ENCODE results near the gene BRSK2. TPM values are rescaled to one million over a fixed set of nuclear protein-coding genes. Genes with fewer than 3 reads are reported as not detected.

Gene BRSK2
- total RNA-seq, 2 experiments from 2014 or later, result 0.46 to 0.97 TPM

GRCh38 chr11:1470681-1471611 lies 81.2 kb downstream of the BRSK2 start:
- no peak overlapping the region for H3K27ac Mint-ChIP-seq

GRCh38 chr11:1471736-1472135 lies 82.0 kb downstream of the BRSK2 start:
- Mint-ChIP-seq H3K9me3 (no peaks in the 10 kb centered on the region), H3K27me3 (no peaks in the 10 kb centered on the region), H3K4me3 (no peak overlapping the region), H3K36me3 (peaks cover 1% of the 10 kb centered on the region), H3K27ac (no peak overlapping the region), H3K4me1 (no peaks in the 10 kb centered on the region)
- DNase-seq, result no peak

More at GRCh38 chr11:1470681-1471611, 81.2 kb downstream of the BRSK2 start:
- no peaks in the 10 kb centered on the region for H3K4me1 Mint-ChIP-seq
- H3K36me3 Mint-ChIP-seq, result peaks cover 1% of the 10 kb centered on the region
- H3K9me3 Mint-ChIP-seq, result no peaks in the 10 kb centered on the region
- no peak overlapping the region for H3K4me3 Mint-ChIP-seq
- no peaks in the 10 kb centered on the region for H3K27me3 Mint-ChIP-seq
- no peak for DNase-seq

- H3K36me3 Mint-ChIP-seq, result peaks cover 3% of the 10 kb centered on the region
- no peaks in the 10 kb centered on the region for H3K4me1 Mint-ChIP-seq
- no peak overlapping the region for H3K27ac Mint-ChIP-seq
- H3K27me3 Mint-ChIP-seq, result no peaks in the 10 kb centered on the region
- DNase-seq, result no peak
- no peaks in the 10 kb centered on the region for H3K9me3 Mint-ChIP-seq
- H3K4me3 Mint-ChIP-seq, result no peak overlapping the region
Observed at GRCh38 chr11:1472180-1473005, 82.7 kb downstream of the BRSK2 start.

GRCh38 chr11:1473011-1473628 lies 83.4 kb downstream of the BRSK2 start:
- no peak overlapping the region for H3K27ac Mint-ChIP-seq
- no peaks in the 10 kb centered on the region for H3K4me1 Mint-ChIP-seq
- H3K36me3 Mint-ChIP-seq, result peaks cover 3% of the 10 kb centered on the region
- H3K9me3 Mint-ChIP-seq, result no peaks in the 10 kb centered on the region
- DNase-seq, result no peak
- H3K27me3 Mint-ChIP-seq, result no peaks in the 10 kb centered on the region
- no peak overlapping the region for H3K4me3 Mint-ChIP-seq

- DNase-seq, result no peak
- peaks cover 3% of the 10 kb centered on the region for H3K36me3 Mint-ChIP-seq
Observed at GRCh38 chr11:1473786-1474185, 84.1 kb downstream of the BRSK2 start.

GRCh38 chr11:1475841-1476240 lies 86.1 kb downstream of the BRSK2 start:
- no peak for DNase-seq
- H3K4me1 Mint-ChIP-seq, result no peaks in the 10 kb centered on the region
- H3K4me3 Mint-ChIP-seq, result no peak overlapping the region
- no peaks in the 10 kb centered on the region for H3K27me3 Mint-ChIP-seq
- H3K27ac Mint-ChIP-seq, result no peak overlapping the region
- peaks cover 3% of the 10 kb centered on the region for H3K36me3 Mint-ChIP-seq
- H3K9me3 Mint-ChIP-seq, result no peaks in the 10 kb centered on the region

More at GRCh38 chr11:1473786-1474185, 84.1 kb downstream of the BRSK2 start:
- Mint-ChIP-seq H3K27ac (no peak overlapping the region), H3K27me3 (no peaks in the 10 kb centered on the region), H3K9me3 (no peaks in the 10 kb centered on the region), H3K4me1 (no peaks in the 10 kb centered on the region), H3K4me3 (no peak overlapping the region)

GRCh38 chr11:1476940-1477736 lies 87.4 kb downstream of the BRSK2 start:
- DNase-seq, result no peak
- no peaks in the 10 kb centered on the region for H3K4me1 Mint-ChIP-seq
- no peaks in the 10 kb centered on the region for H3K27me3 Mint-ChIP-seq
- peaks cover 1% of the 10 kb centered on the region for H3K36me3 Mint-ChIP-seq
- no peak overlapping the region for H3K4me3 Mint-ChIP-seq
- no peaks in the 10 kb centered on the region for H3K9me3 Mint-ChIP-seq
- H3K27ac Mint-ChIP-seq, result no peak overlapping the region

- Mint-ChIP-seq H3K27ac (no peak overlapping the region), H3K4me3 (no peak overlapping the region), H3K27me3 (no peaks in the 10 kb centered on the region), H3K4me1 (no peaks in the 10 kb centered on the region), H3K36me3 (peaks cover 1% of the 10 kb centered on the region), H3K9me3 (no peaks in the 10 kb centered on the region)
- no peak for DNase-seq
Observed at GRCh38 chr11:1478011-1478410, 88.3 kb downstream of the BRSK2 start.

GRCh38 chr11:1478544-1478943 lies 88.8 kb downstream of the BRSK2 start:
- Mint-ChIP-seq H3K4me1 (no peaks in the 10 kb centered on the region), H3K27ac (no peak overlapping the region), H3K36me3 (peaks cover 1% of the 10 kb centered on the region), H3K9me3 (no peaks in the 10 kb centered on the region), H3K4me3 (no peak overlapping the region), H3K27me3 (no peaks in the 10 kb centered on the region)
- DNase-seq, result no peak

- H3K9me3 Mint-ChIP-seq, result no peaks in the 10 kb centered on the region
- no peak for DNase-seq
- H3K4me1 Mint-ChIP-seq, result no peaks in the 10 kb centered on the region
- H3K36me3 Mint-ChIP-seq, result peaks cover 1% of the 10 kb centered on the region
- H3K27me3 Mint-ChIP-seq, result no peaks in the 10 kb centered on the region
- H3K27ac Mint-ChIP-seq, result no peak overlapping the region
- no peak overlapping the region for H3K4me3 Mint-ChIP-seq
Observed at GRCh38 chr11:1479006-1479677, 89.4 kb downstream of the BRSK2 start.

GRCh38 chr11:1479678-1480118 lies 90.0 kb downstream of the BRSK2 start:
- H3K27me3 Mint-ChIP-seq, result no peaks in the 10 kb centered on the region
- H3K27ac Mint-ChIP-seq, result no peak overlapping the region
- no peaks in the 10 kb centered on the region for H3K4me1 Mint-ChIP-seq
- peaks cover 1% of the 10 kb centered on the region for H3K36me3 Mint-ChIP-seq
- H3K9me3 Mint-ChIP-seq, result no peaks in the 10 kb centered on the region
- no peak for DNase-seq
- H3K4me3 Mint-ChIP-seq, result no peak overlapping the region

GRCh38 chr11:1480191-1480554 lies 90.4 kb downstream of the BRSK2 start:
- Mint-ChIP-seq H3K4me3 (no peak overlapping the region), H3K9me3 (no peaks in the 10 kb centered on the region), H3K27me3 (no peaks in the 10 kb centered on the region), H3K27ac (no peak overlapping the region), H3K4me1 (peaks cover 2% of the 10 kb centered on the region), H3K36me3 (peaks cover 2% of the 10 kb centered on the region)
- no peak for DNase-seq

GRCh38 chr11:1480555-1481482 lies 91.1 kb downstream of the BRSK2 start:
- no peak overlapping the region for H3K27ac Mint-ChIP-seq
- H3K27me3 Mint-ChIP-seq, result no peaks in the 10 kb centered on the region
- peaks cover 3% of the 10 kb centered on the region for H3K36me3 Mint-ChIP-seq
- peaks cover 5% of the 10 kb centered on the region for H3K4me1 Mint-ChIP-seq
- H3K4me3 Mint-ChIP-seq, result no peak overlapping the region
- H3K9me3 Mint-ChIP-seq, result no peaks in the 10 kb centered on the region
- no peak for DNase-seq

Measured in activated naive CD8-positive, alpha-beta T cell treated with anti-CD3 and anti-CD28 coated beads for 36 hours (primary cell).